K562 (cell line): ENCODE data around the gene MLN. TPM values are rescaled to one million over a fixed set of nuclear protein-coding genes. Genes with fewer than 3 reads are reported as not detected.
A peak's percentile ranks its signal among the peaks of the same experiment; 100 is the strongest.

Experiments
- BCLAF1 ChIP-seq, 2 experiments: fragments of 450-650 bp in 1 of 2; IDR thresholded peaks; 2 replicates each; pipeline ENCODE4 v1.6.1; 2011 to 2017; ENCODE audit warnings: low read depth in 2 of 2, antibody characterized with exemption in 1 of 2, borderline replicate concordance in 1 of 2, low read length in 1 of 2, mild to moderate bottlenecking in 1 of 2, mixed read lengths in 1 of 2; ENCODE audit not compliant: control insufficient read depth in 1 of 2
- BMI1 ChIP-seq: fragments of 150-350 bp; IDR thresholded peaks from 2 replicates; pipeline ENCODE4 v1.6.1; 2014; ENCODE audit warnings: low read length
- CGGBP1 ChIP-seq: fragments of 250-450 bp; sonication (Bioruptor Pico); IDR thresholded peaks from 2 replicates; pipeline ENCODE4 v1.9.0; 2021; ENCODE audit warnings: mild to moderate bottlenecking
- CREM ChIP-seq: IDR thresholded peaks from 2 replicates; pipeline ENCODE4 v1.6.1; 2014; ENCODE audit warnings: antibody characterized with exemption, low read depth
- FOXO4 ChIP-seq: fragments of 450-650 bp; formaldehyde crosslinking; IDR thresholded peaks from 2 replicates; pipeline ENCODE4 v1.4.0; 2020; ENCODE audit warnings: mild to moderate bottlenecking, moderate library complexity
- HNRNPH1 ChIP-seq: fragments of 200-400 bp; formaldehyde crosslinking; optimal IDR thresholded peaks from 2 replicates; pipeline ENCODE3; 2017; ENCODE audit warnings: low read depth, mild to moderate bottlenecking, low read length, moderate library complexity
- KDM5B ChIP-seq: fragments of 200-600 bp; sonication (generic); IDR thresholded peaks from 2 replicates; pipeline ENCODE4 v1.6.1; 2012; ENCODE audit warnings: low read depth, mild to moderate bottlenecking, moderate library complexity, low read length, control low read depth, inconsistent platforms; ENCODE audit not compliant: insufficient replicate concordance
- L3MBTL2 ChIP-seq: fragments of 450-650 bp; IDR thresholded peaks from 2 replicates; pipeline ENCODE4 v1.6.1; 2016; ENCODE audit warnings: mild to moderate bottlenecking, moderate library complexity
- MAFG ChIP-seq: fragments of 450-650 bp; conservative IDR thresholded peaks from 2 replicates; pipeline ENCODE4 v1.6.1; 2016; ENCODE audit warnings: missing genetic modification characterization, missing compliant biosample characterization
- MBD2 ChIP-seq: sonication (generic); IDR thresholded peaks from 2 replicates; pipeline ENCODE4 v1.6.1; 2016; ENCODE audit warnings: low read depth, borderline replicate concordance
- MECOM ChIP-seq: fragments of 250-450 bp; sonication (Bioruptor Pico); IDR thresholded peaks from 2 replicates; pipeline ENCODE4 v1.8.0; 2022; ENCODE audit warnings: inconsistent platforms
- RCOR1 ChIP-seq, 2 experiments: IDR thresholded peaks; 2 replicates each; pipeline ENCODE4 v1.6.1; 2012; ENCODE audit warnings: low read depth in 2 of 2, low read length in 2 of 2, borderline replicate concordance in 1 of 2, improper control_type of control experiment in 1 of 2
- SNRNP70 ChIP-seq: fragments of 200-400 bp; formaldehyde crosslinking; optimal IDR thresholded peaks from 2 replicates; pipeline ENCODE3; 2017; ENCODE audit warnings: low read depth, low read length
- SRSF9 ChIP-seq: fragments of 200-400 bp; formaldehyde crosslinking; IDR thresholded peaks from 2 replicates; pipeline ENCODE4 v1.6.1; 2017; ENCODE audit warnings: low read depth, low read length, borderline replicate concordance
- TAF1 ChIP-seq: IDR thresholded peaks from 2 replicates; pipeline ENCODE4 v1.6.1; 2011; ENCODE audit warnings: mild to moderate bottlenecking, low read length, moderate library complexity; ENCODE audit not compliant: insufficient read depth, control insufficient read depth, severe bottlenecking; ENCODE audit errors: extremely low read depth
- TARDBP ChIP-seq: fragments of 450-650 bp; IDR thresholded peaks from 2 replicates; pipeline ENCODE4 v1.6.1; 2016
- TCFL5 ChIP-seq: fragments of 250-450 bp; sonication (Bioruptor Pico); conservative IDR thresholded peaks from 2 replicates; pipeline ENCODE4 v1.6.1; 2021; ENCODE audit warnings: mild to moderate bottlenecking, moderate library complexity, matching md5 sums
- THRA ChIP-seq: fragments of 450-650 bp; IDR thresholded peaks from 2 replicates; pipeline ENCODE4 v1.6.1; 2017; ENCODE audit warnings: mild to moderate bottlenecking, moderate library complexity
- ZBTB17 ChIP-seq: fragments of 450-650 bp; formaldehyde crosslinking; IDR thresholded peaks from 2 replicates; pipeline ENCODE4 v1.4.0; 2020; ENCODE audit warnings: mild to moderate bottlenecking
- ZNF12 ChIP-seq: sonication (generic); formaldehyde crosslinking; IDR thresholded peaks from 2 replicates; pipeline ENCODE4 v1.4.0; 2020; ENCODE audit warnings: mild to moderate bottlenecking, missing genetic modification reagents
- ZNF184 ChIP-seq: sonication (generic); formaldehyde crosslinking; IDR thresholded peaks from 2 replicates; pipeline ENCODE4 v1.5.0; 2020; ENCODE audit warnings: missing genetic modification reagents
- ZNF347 ChIP-seq: fragments of 450-650 bp; formaldehyde crosslinking; IDR thresholded peaks from 2 replicates; pipeline ENCODE4 v1.4.0; 2020; ENCODE audit warnings: low read depth, mild to moderate bottlenecking, moderate library complexity
- polyA plus RNA-seq, 8 experiments: library from polyadenylated mRNA; depleted of rRNA in 4 of 8; stranded (reverse) in 5 of 8; unstranded in 3 of 8; fragments of >200 nt; fragmentation: Nextera tagmentation in 2 of 8; fragmentation: Illumina TruSeq in 1 of 8; extraction: Ambion mirVana in 2 of 8; extraction: Trizol in 1 of 8; gene quantifications; 2 replicates each; pipeline versions ENCODE4 v1.2.1 to v1.2.3, GENCODE V29; 2011 to 2014; ENCODE audit warnings: inconsistent platforms in 1 of 8, missing spikeins in 1 of 8
- total RNA-seq, 7 experiments: library from RNA; depleted of rRNA in 6 of 7; stranded (reverse); fragments of >200 nt in 6 of 7; fragmentation: Illumina TruSeq in 2 of 7; extraction: Trizol in 2 of 7; gene quantifications; 2 replicates each; pipeline versions ENCODE4 v1.2.1 to v1.2.3, GENCODE V29; 2011 to 2021; ENCODE audit warnings: low replicate concordance in 1 of 7

The MLN gene
- total and polyA plus RNA-seq, 9 of the 15 experiments (the other 6 are each of a cell fraction or from before 2014, with no cell fraction given), result not detected

- TF ChIP-seq BCLAF1 (IDR thresholded peaks at IDR 0.05; ENCODE audit: borderline replicate concordance in 1 of 2, control insufficient read depth in 1 of 2, low read depth in 2 of 2, low read length in 1 of 2) (peak in 1 of 2 experiments; percentile 20; a peak in 1 of 4 replicates), KDM5B (no peak), L3MBTL2 (peak; percentile 79), HNRNPH1 (no peak), ZNF184 (CRISPR knock-in tag) (no peak), SNRNP70 (no peak), SRSF9 (no peak), THRA (no peak), FOXO4 (0 out of 2 replicates have a peak, but pooled peaks have one; percentile 25), CGGBP1 (CRISPR knock-in tag) (no peak), TARDBP (peak; percentile 73; the same call in 1 of the 2 replicates), CREM (peak; percentile 83), MBD2 (peak; percentile 65; the same call in 1 of the 2 replicates), TCFL5 (no peak), BMI1 (no peak), ZNF12 (CRISPR knock-in tag) (no peak), MECOM (CRISPR knock-in tag) (peak; percentile 83; the same call in 1 of the 2 replicates), RCOR1 (IDR thresholded peaks at IDR 0.05; ENCODE audit: borderline replicate concordance in 1 of 2, low read depth in 2 of 2, low read length in 2 of 2) (peak in 1 of 2 experiments; percentile 80; a peak in 3 of 4 replicates), MAFG (tag) (peak; percentile 100), TAF1 (peak; percentile 42), ZNF347 (CRISPR knock-in tag) (no peak), ZBTB17 (CRISPR knock-in tag) (peak; percentile 73)
Observed at GRCh38 chr6:33840048-33840926, 36.5 kb upstream of the MLN start (continued).
